HG02678 (cell line): ENCODE measurements around the gene MUTYH.
A peak's percentile ranks its signal among the peaks of the same experiment; 100 is the strongest.
"Not testable (repeated sequence)": the region's sequence is repeated elsewhere in the genome, so short reads cannot be mapped to it uniquely, and the experiment has no call there.

Experiments
- ATAC-seq: cut with Tn5 transposase; IDR thresholded peaks from one replicate; pipeline ENCODE4 v1.9.1; 2021; ENCODE audit warnings: mild to moderate bottlenecking, moderate library complexity; ENCODE audit not compliant: unreplicated experiment

The MUTYH gene

GRCh38 chr1:45339789-45340558 lies at the start of gene MUTYH, which contains the start of gene TOE1:
Gene MUTYH, minus strand, starts transcription at chr1:45340440. Its CDS starts 5,935 bp downstream, at chr1:45334505.
Gene TOE1, plus strand, starts transcription at chr1:45340170. Its CDS starts 83 bp downstream, at chr1:45340253.
- ATAC-seq = peak; percentile 88

DNA sequence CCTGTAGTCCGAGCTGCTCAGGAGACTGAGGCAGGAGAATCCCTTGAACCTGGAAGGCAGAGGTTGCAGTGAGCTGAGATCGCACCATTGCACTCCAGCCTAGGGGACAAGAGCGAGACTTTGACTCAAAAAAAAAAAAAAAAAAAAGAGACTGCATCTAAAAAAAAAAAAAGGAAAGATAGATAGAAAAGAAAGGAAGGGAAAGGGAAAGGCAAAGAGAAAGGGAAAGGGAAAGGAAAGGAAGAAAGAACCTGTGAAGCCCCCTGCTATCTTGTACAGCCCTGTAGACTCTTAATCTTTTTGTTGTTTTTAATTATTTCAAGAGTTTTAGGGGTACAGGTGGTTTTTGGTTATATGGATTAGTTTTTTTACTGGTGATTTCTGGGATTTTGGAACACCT lies 46.0 kb upstream of the MUTYH start:
- no peak for ATAC-seq

GRCh38 chr1:45385302-45385701 lies 45.1 kb upstream of the MUTYH start:
- no peak for ATAC-seq

DNA sequence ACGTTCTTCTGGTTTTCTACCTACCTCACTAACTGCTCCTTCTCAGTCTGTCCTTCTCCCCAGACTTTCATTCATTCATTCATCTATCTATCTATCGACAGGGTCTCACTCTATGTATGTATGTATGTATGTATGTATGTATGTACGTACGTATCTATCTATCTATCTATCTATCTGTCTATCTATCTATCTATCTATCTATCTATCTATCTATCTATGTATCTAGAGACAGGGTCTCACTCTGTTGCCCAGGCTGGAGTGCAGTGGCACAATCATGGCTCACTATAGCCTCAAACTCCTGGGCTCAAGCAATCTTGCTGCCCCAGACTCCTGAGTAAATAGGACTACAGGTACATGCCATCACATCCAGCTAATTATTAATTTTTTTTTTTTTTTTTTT lies 44.0 kb upstream of the MUTYH start:
- ATAC-seq = not testable (repeated sequence)

DNA sequence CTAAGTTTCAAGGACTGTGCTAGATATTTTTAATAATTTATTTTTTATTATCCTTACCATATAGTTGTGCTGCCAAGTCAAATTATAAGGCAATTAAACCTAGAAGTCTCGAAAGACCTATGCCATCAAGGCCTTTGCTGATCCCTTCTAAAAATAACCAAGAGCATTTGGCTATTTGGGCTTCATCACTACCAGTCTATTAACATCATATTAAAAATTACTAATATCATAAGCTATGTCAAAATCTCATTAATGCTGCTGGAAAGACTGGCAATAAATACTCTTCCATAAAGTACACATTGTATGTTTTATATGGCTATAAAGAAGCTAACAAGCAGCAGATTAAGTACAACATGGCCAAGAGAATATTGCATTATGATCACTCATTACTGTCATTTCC lies 43.0 kb upstream of the MUTYH start:
- no peak for ATAC-seq

- ATAC-seq = no peak
Measured at GRCh38 chr1:45381243-45381642, 41.0 kb upstream of the MUTYH start.

- no peak for ATAC-seq
Measured at GRCh38 chr1:45380730-45381129, 40.5 kb upstream of the MUTYH start.

DNA sequence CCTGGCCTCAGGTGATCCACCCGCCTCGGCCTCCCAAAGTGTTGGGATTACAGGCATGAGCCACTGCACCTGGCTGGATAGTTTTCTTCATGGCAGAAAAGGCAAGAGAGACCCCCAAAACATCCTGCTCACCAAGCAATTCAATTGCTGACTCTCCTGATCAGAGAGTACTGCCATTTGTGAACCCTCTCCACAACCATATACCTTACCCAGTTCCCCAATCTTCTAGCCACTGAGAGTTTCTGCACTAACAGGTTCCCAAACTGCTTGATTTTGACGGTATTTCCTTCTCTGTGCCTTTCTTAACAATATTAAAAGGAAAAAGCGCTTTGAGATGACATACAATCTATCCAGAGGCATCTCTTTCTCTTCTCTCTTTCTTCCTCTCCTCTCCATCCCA lies 39.9 kb upstream of the MUTYH start:
- ATAC-seq = no peak

DNA sequence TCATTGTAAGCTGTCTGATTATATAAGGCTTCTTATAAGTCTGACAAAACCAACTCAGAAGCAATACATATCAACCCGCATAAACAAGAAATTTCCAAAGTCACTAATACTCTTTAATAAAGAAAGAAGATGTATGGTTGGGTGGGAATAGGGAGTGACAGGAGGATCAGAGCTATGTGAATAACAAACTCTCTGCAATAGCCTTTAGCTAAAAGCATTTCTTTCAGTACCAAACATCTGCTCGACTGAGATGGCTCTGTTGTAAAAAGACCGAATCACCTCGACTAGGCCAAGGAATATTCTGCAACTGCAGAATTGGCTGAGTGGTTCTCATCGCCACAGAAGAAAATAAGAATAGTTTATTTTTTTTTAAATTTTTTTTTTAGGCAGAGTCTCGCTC lies 39.3 kb upstream of the MUTYH start:
- no peak for ATAC-seq

DNA sequence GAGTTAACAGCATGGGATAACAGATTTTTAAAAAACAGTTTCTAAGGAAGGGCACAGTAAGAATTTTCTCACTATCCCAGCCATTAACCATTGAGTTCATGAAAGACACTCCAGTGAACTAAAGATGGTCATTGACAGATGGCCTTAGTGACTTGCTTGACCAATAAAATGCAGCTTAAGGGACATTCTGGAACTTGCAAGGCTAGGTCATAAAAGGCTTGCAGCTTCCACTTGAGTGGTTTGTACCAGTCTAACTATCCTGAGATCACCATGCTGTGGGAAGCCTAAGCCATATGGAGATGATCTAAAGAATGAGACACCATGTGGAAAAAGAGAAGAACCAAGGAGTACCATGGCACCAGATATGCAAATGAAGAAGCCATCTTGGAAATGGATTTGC lies 37.9 kb upstream of the MUTYH start:
- no peak for ATAC-seq

GRCh38 chr1:45375104-45376090 lies 35.2 kb upstream of the MUTYH start:
- ATAC-seq = no peak

- no peak for ATAC-seq
Measured at GRCh38 chr1:45373573-45373972, 33.3 kb upstream of the MUTYH start.

DNA sequence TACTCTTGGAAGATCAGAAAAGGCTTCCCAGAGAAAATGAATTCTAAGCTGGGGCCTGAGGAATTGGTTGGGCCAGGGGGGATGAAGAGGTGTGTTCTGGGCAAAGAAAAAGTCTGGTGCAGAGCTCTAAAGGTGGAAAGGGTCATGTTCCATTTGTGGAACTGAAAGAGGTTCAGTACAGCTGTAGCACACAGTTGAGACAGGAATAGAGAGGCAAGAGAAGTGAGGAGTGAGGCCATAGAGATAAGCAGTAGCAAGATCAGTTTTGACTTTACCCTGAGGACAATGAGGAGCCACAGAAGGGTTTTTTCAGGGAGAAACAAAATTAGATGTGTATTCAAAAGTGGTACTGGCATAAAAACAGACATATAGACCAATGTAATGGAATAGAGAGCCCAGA lies 30.3 kb upstream of the MUTYH start:
- ATAC-seq = peak; percentile 76

- no peak for ATAC-seq
Measured at GRCh38 chr1:45365051-45365450, 24.8 kb upstream of the MUTYH start.

GRCh38 chr1:45364294-45364693 lies 24.1 kb upstream of the MUTYH start:
- no peak for ATAC-seq

- ATAC-seq = peak; percentile 48
Measured at GRCh38 chr1:45360981-45361380, 20.7 kb upstream of the MUTYH start.

DNA sequence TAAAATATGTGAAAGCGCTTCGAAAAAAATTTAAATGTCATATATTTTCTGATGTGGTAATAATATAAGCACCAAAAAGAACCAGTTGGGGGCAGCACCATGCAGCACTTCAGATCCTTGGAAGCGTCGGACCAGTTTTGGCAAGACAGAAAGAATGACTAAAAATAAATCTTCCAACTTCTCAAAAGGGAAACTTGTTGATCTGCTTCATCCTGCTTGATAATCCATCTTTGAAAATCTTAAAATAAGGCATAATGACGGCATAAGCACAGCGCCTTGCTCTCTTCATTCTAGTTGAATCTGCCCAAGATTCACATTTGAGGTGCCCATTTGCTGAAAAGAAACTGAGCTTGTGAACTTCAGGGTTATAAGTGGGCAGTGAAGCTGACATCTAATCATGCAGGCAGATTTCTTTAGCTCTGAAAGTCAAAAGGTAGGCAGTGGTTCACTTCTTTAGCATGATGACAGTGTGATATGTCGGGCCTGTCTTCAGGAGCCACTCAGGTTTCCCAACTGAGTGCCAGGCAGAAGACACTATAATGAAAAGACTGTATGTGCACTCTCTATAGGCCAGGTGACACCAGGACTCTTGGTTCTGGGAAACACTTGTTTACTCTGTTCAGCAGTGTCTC lies 19.8 kb upstream of the MUTYH start:
- no peak for ATAC-seq

- no peak for ATAC-seq
Measured at GRCh38 chr1:45356186-45356585, 15.9 kb upstream of the MUTYH start.

DNA sequence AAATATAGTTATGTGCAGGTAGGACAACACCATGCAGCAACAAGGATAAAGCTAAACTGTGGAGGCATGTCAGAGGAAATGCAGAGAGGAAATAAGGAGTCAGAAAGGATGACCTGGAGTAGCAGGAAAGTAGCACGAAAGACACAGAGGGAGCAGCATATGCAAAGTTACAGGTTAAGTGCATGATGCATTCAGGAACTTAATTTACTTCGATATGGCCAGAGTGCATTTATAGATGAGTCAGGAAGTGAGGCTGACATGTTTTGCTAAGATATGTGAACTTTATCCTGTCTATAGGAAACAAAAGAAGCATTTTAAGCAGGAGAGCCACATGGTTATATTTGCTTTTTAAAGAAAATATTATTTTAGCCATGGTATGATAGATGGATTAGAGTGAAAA lies 15.4 kb upstream of the MUTYH start:
- ATAC-seq = no peak

GRCh38 chr1:45354838-45355237 lies 14.6 kb upstream of the MUTYH start:
- no peak for ATAC-seq

DNA sequence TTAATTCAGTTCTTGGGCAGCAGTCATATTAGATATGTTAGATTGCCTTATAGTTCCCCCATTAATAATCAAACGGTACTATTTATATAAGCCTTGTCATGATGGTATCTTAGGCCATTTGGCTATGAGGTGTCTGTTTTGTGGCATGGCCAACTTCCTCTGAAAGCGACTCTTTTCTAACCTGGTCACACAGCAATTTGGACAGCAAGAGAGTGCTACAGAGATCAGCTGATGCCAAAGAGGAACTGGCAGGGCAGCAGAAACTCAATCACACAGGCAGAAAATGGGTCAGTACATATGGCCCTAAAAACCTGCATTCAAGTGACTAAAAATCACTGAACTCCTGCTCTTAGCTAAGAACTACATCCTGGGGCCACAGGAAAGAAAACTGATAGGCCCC lies 13.4 kb upstream of the MUTYH start:
- ATAC-seq = no peak
